Measurements from ENCODE around the gene C8G. TPM values are rescaled to one million over a fixed set of nuclear protein-coding genes. Genes with fewer than 3 reads are reported as not detected.

Gene C8G
- total RNA-seq, 1 experiment from 2014 or later = 2.1 TPM

GRCh38 chr9:136972743-136973142 lies 27.7 kb downstream of the C8G start:
- no peaks in the 10 kb centered on the region for H3K9me2 ChIP-seq (ENCODE audit: insufficient read depth)
- H3K9me3 ChIP-seq (ENCODE audit: control insufficient read depth in 1 of 2, insufficient read depth in 1 of 2, low read depth in 1 of 2, low read length in 2 of 2) = no peaks in the 10 kb centered on the region
- H4K20me1 ChIP-seq (ENCODE audit: insufficient read depth) = no peaks in the 10 kb centered on the region
- H3K27ac ChIP-seq (ENCODE audit: low read depth, low read length) = no peak overlapping the region
- DNase-seq (ENCODE audit: low read depth, low spot score) (no peak), ATAC-seq (no peak)
- H3K4me1 ChIP-seq (ENCODE audit: control insufficient read depth in 1 of 2, insufficient read depth in 2 of 2, low read length in 2 of 2) = peaks cover 2 to 22% of the 10 kb centered on the region in 2 experiments; a peak in 3 of 4 replicates
- H3K9ac ChIP-seq (ENCODE audit: low read length) = no peak overlapping the region
- TF ChIP-seq SRF (IDR thresholded peaks at IDR 0.05; ENCODE audit: low read depth) (no peak), POLR2A (IDR thresholded peaks at IDR 0.05; ENCODE audit: borderline replicate concordance, extremely low read depth, insufficient read depth, insufficient read length) (no peak)
- TF ChIP-seq, protein P1, sequence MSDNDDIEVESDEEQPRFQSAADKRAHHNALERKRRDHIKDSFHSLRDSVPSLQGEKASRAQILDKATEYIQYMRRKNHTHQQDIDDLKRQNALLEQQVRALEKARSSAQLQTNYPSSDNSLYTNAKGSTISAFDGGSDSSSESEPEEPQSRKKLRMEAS (IDR thresholded peaks at IDR 0.05) = no peak
- no peaks in the 10 kb centered on the region for H3K27me3 ChIP-seq (ENCODE audit: insufficient read depth, low read length)
- H3K4me2 ChIP-seq (ENCODE audit: low read length) = no peak overlapping the region
- H3K36me3 ChIP-seq (ENCODE audit: control insufficient read depth in 1 of 2, insufficient read depth in 2 of 2, low read length in 2 of 2) = no peaks in the 10 kb centered on the region
- CTCF ChIA-PET = no interaction called here
- H3K4me3 ChIP-seq (replicated peaks in 1 of 2; ENCODE audit: low read depth in 1 of 2, low read length in 2 of 2) = no peak overlapping the region
- intact Hi-C loops (cut with micrococcal nuclease) = no loop called here
- no TSS peak for BruUV-seq (replicated peaks)
- no peaks in the 10 kb centered on the region for H3K79me2 ChIP-seq (ENCODE audit: insufficient read depth, low read length)
- no peak overlapping the region for H2AFZ ChIP-seq (ENCODE audit: low read depth, low read length, poor library complexity, severe bottlenecking)
- RAD21 ChIA-PET (ENCODE audit: low non-redundant PET in 1 of 2, low total read pairs in 2 of 2, uncharacterized antibody in 2 of 2, unreplicated experiment in 2 of 2) = no interaction called here
- POLR2A ChIA-PET = no interaction called here

- BruUV-seq (replicated peaks) = no TSS peak
- RAD21 ChIA-PET (ENCODE audit: low non-redundant PET in 1 of 2, low total read pairs in 2 of 2, uncharacterized antibody in 2 of 2, unreplicated experiment in 2 of 2) = no interaction called here
- TF ChIP-seq TCF7L2 (IDR thresholded peaks at IDR 0.05; ENCODE audit: borderline replicate concordance, extremely low read depth, insufficient read depth, insufficient read length) (no peak), POLR2A (IDR thresholded peaks at IDR 0.05; ENCODE audit: borderline replicate concordance, extremely low read depth, insufficient read depth, insufficient read length) (no peak), YY1 (IDR thresholded peaks at IDR 0.05; ENCODE audit: extremely low read depth, insufficient replicate concordance, low read depth, low read length) (no peak), CTCF (IDR thresholded peaks at IDR 0.05 in 2 of 3, conservative IDR thresholded peaks at IDR 0.05 in 1 of 3; ENCODE audit: borderline replicate concordance in 1 of 3, insufficient read depth in 1 of 3, low read depth in 2 of 3, low read length in 2 of 3) (no peak), SIN3A (IDR thresholded peaks at IDR 0.05; ENCODE audit: low read depth) (no peak), SRF (IDR thresholded peaks at IDR 0.05; ENCODE audit: low read depth) (no peak), ZFX (IDR thresholded peaks at IDR 0.05) (no peak), ELF1 (IDR thresholded peaks at IDR 0.05; ENCODE audit: borderline replicate concordance, low read depth) (no peak), EGR1 (IDR thresholded peaks at IDR 0.05; ENCODE audit: low read depth) (no peak), JUND (IDR thresholded peaks at IDR 0.05) (no peak), EZH2 (IDR thresholded peaks at IDR 0.05) (no peak)
- TF ChIP-seq, protein P2, sequence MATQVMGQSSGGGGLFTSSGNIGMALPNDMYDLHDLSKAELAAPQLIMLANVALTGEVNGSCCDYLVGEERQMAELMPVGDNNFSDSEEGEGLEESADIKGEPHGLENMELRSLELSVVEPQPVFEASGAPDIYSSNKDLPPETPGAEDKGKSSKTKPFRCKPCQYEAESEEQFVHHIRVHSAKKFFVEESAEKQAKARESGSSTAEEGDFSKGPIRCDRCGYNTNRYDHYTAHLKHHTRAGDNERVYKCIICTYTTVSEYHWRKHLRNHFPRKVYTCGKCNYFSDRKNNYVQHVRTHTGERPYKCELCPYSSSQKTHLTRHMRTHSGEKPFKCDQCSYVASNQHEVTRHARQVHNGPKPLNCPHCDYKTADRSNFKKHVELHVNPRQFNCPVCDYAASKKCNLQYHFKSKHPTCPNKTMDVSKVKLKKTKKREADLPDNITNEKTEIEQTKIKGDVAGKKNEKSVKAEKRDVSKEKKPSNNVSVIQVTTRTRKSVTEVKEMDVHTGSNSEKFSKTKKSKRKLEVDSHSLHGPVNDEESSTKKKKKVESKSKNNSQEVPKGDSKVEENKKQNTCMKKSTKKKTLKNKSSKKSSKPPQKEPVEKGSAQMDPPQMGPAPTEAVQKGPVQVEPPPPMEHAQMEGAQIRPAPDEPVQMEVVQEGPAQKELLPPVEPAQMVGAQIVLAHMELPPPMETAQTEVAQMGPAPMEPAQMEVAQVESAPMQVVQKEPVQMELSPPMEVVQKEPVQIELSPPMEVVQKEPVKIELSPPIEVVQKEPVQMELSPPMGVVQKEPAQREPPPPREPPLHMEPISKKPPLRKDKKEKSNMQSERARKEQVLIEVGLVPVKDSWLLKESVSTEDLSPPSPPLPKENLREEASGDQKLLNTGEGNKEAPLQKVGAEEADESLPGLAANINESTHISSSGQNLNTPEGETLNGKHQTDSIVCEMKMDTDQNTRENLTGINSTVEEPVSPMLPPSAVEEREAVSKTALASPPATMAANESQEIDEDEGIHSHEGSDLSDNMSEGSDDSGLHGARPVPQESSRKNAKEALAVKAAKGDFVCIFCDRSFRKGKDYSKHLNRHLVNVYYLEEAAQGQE (IDR thresholded peaks at IDR 0.05; ENCODE audit: low read depth) = no peak
These were observed 28.9 kb downstream of the C8G start for GRCh38 chr9:136973618-136974617.

More at GRCh38 chr9:136973618-136974617, 28.9 kb downstream of the C8G start:
- no peak overlapping the region for H3K27ac ChIP-seq (ENCODE audit: low read depth, low read length)
- H3K4me3 ChIP-seq (replicated peaks in 1 of 2; ENCODE audit: low read depth in 1 of 2, low read length in 2 of 2) = no peak overlapping the region
- ATAC-seq = no peak
- ChIA-PET POLR2A (interaction anchor here (1.0 kb wide), 1 partner anchor 9 kb away, joined by 3 read pairs; no protein-coding TSS in a partner anchor), CTCF (interaction anchor here (1.2 to 2.0 kb wide), 2 partner anchors 26 to 56 kb away, joined by 3 to 8 read pairs; no protein-coding TSS in a partner anchor)
- H3K27me3 ChIP-seq (ENCODE audit: insufficient read depth, low read length) = no peaks in the 10 kb centered on the region
- no peaks in the 10 kb centered on the region for H3K9me2 ChIP-seq (ENCODE audit: insufficient read depth)
- no peak for DNase-seq (ENCODE audit: low read depth, low spot score)
- intact Hi-C loops (cut with micrococcal nuclease) = no loop called here
- no peaks in the 10 kb centered on the region for H3K9me3 ChIP-seq (ENCODE audit: control insufficient read depth in 1 of 2, insufficient read depth in 1 of 2, low read depth in 1 of 2, low read length in 2 of 2)
- H3K79me2 ChIP-seq (ENCODE audit: insufficient read depth, low read length) = no peaks in the 10 kb centered on the region
- H3K9ac ChIP-seq (ENCODE audit: low read length) = no peak overlapping the region
- no peaks in the 10 kb centered on the region for H4K20me1 ChIP-seq (ENCODE audit: insufficient read depth)
- H2AFZ ChIP-seq (ENCODE audit: low read depth, low read length, poor library complexity, severe bottlenecking) = no peak overlapping the region
- no peak overlapping the region for H3K4me2 ChIP-seq (ENCODE audit: low read length)
- H3K4me1 ChIP-seq (ENCODE audit: control insufficient read depth in 1 of 2, insufficient read depth in 2 of 2, low read length in 2 of 2) = peaks cover 2 to 29% of the 10 kb centered on the region in 2 experiments; a peak in 3 of 4 replicates
- H3K36me3 ChIP-seq (ENCODE audit: control insufficient read depth in 1 of 2, insufficient read depth in 2 of 2, low read length in 2 of 2) = no peaks in the 10 kb centered on the region
